HEK293T (cell line): Measurements from ENCODE around the gene ACBD4.

ENCODE experiments used
- ARNT ChIP-seq: fragments of 450-650 bp; IDR thresholded peaks from 2 replicates; pipeline ENCODE4 v1.6.1; 2017; ENCODE audit warnings: mild to moderate bottlenecking
- BHLHE40 ChIP-seq: fragments of 450-650 bp; IDR thresholded peaks from 2 replicates; pipeline ENCODE4 v1.6.1; 2016; ENCODE audit warnings: mild to moderate bottlenecking, moderate library complexity, borderline replicate concordance
- ELF4 ChIP-seq: fragments of 450-650 bp; IDR thresholded peaks from 2 replicates; pipeline ENCODE4 v1.6.1; 2017; ENCODE audit warnings: antibody characterized with exemption
- FOXA1 ChIP-seq: fragments of 450-650 bp; IDR thresholded peaks from 2 replicates; pipeline ENCODE4 v1.6.1; 2016; ENCODE audit warnings: mild to moderate bottlenecking
- FOXK2 ChIP-seq: fragments of 450-650 bp; IDR thresholded peaks from 2 replicates; pipeline ENCODE4 v1.6.1; 2016; ENCODE audit warnings: mild to moderate bottlenecking
- FOXM1 ChIP-seq: fragments of 450-650 bp; IDR thresholded peaks from 2 replicates; pipeline ENCODE4 v1.6.1; 2017; ENCODE audit warnings: mild to moderate bottlenecking, borderline replicate concordance
- L3MBTL2 ChIP-seq: fragments of 450-650 bp; conservative IDR thresholded peaks from 2 replicates; pipeline ENCODE4 v1.6.1; 2016; ENCODE audit warnings: mild to moderate bottlenecking
- ZNF384 ChIP-seq: fragments of 450-650 bp; IDR thresholded peaks from 2 replicates; pipeline ENCODE4 v1.6.1; 2016

DNA sequence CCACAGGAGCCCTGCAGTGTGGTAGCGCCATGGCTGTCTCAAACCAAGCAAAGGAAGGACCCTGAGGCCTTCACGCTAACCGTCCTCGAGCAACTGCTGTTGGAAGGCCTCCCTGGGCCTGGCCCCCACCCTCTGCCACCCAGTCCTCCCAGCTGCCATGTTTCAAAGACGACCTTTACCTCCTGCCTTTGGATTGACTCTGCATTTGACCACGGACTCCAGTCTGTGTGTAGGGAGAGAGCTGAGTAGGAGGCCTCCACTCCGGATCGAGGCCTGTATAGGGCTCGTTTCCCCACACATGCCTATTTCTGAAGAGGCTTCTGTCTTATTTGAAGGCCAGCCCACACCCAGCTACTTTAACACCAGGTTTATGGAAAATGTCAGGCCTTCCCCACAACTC, 27.4 kb upstream of the ACBD4 start:
- TF ChIP-seq FOXA1 (no peak), ARNT (no peak), L3MBTL2 (no peak), FOXM1 (no peak), FOXK2 (no peak), BHLHE40 (no peak), ZNF384 (no peak), ELF4 (no peak)
